SK-N-SH treated with all-trans-retinoic acid at 6 μM for 48 hours (cell line): Measurements from ENCODE around the gene CTNNBL1.
"Not testable (repeated sequence)": the region's sequence is repeated elsewhere in the genome, so short reads cannot be mapped to it uniquely, and the experiment has no call there.

Experiments used
- ATAC-seq: fragments of 200-7000 bp; cut with Tn5 transposase; 3 replicates; pipeline ENCODE4 v1.9.1; 2020; ENCODE audit warnings: mild to moderate bottlenecking, moderate library complexity
- BACH2 ChIP-seq: fragments of 250-450 bp; sonication (Bioruptor Pico); IDR thresholded peaks from 2 replicates; pipeline ENCODE4 v1.9.0; 2021; ENCODE audit warnings: mild to moderate bottlenecking, borderline replicate concordance
- CREB5 ChIP-seq: fragments of 250-450 bp; sonication (Bioruptor Pico); IDR thresholded peaks from 2 replicates; pipeline ENCODE4 v1.5.1; 2020; ENCODE audit warnings: low read depth, mild to moderate bottlenecking, moderate library complexity
- CSDC2 ChIP-seq: fragments of 250-450 bp; sonication (Bioruptor Pico); IDR thresholded peaks from 2 replicates; pipeline ENCODE4 v1.5.0; 2020; ENCODE audit warnings: mild to moderate bottlenecking, moderate library complexity
- CSRNP3 ChIP-seq: fragments of 250-450 bp; sonication (Bioruptor Pico); IDR thresholded peaks from 2 replicates; pipeline ENCODE4 v1.5.1; 2021; ENCODE audit warnings: mild to moderate bottlenecking, moderate library complexity
- ESRRG ChIP-seq: fragments of 250-450 bp; sonication (Bioruptor Pico); IDR thresholded peaks from 2 replicates; pipeline ENCODE4 v1.6.1; 2021; ENCODE audit warnings: mild to moderate bottlenecking
- GLIS3 ChIP-seq: fragments of 250-450 bp; sonication (Bioruptor Pico); IDR thresholded peaks from 2 replicates; pipeline ENCODE4 v1.5.0; 2020; ENCODE audit warnings: mild to moderate bottlenecking, moderate library complexity
- ISL1 ChIP-seq: fragments of 250-450 bp; sonication (Bioruptor Pico); IDR thresholded peaks from 2 replicates; pipeline ENCODE4 v2.1.2; 2022; ENCODE audit warnings: mild to moderate bottlenecking, moderate library complexity
- OSR1 ChIP-seq: fragments of 250-450 bp; sonication (Bioruptor Pico); IDR thresholded peaks from 2 replicates; pipeline ENCODE4 v1.8.0; 2022; ENCODE audit warnings: moderate library complexity, mild to moderate bottlenecking, inconsistent platforms
- PATZ1 ChIP-seq: fragments of 250-450 bp; sonication (Bioruptor Pico); IDR thresholded peaks from 2 replicates; pipeline ENCODE4 v1.8.0; 2020; ENCODE audit warnings: mild to moderate bottlenecking, moderate library complexity, borderline replicate concordance
- POU6F1 ChIP-seq: fragments of 250-450 bp; sonication (Bioruptor Pico); IDR thresholded peaks from 2 replicates; pipeline ENCODE4 v1.8.0; 2021; ENCODE audit warnings: low read depth, mild to moderate bottlenecking, moderate library complexity, borderline replicate concordance
- PPARA ChIP-seq: fragments of 250-450 bp; sonication (Bioruptor Pico); IDR thresholded peaks from 2 replicates; pipeline ENCODE4 v1.5.0; 2020; ENCODE audit warnings: mild to moderate bottlenecking, borderline replicate concordance
- RARB ChIP-seq: fragments of 250-450 bp; sonication (Bioruptor Pico); IDR thresholded peaks from 2 replicates; pipeline ENCODE4 v1.8.0; 2021; ENCODE audit warnings: mild to moderate bottlenecking, moderate library complexity
- SNAI2 ChIP-seq: fragments of 250-450 bp; sonication (Bioruptor Pico); IDR thresholded peaks from 2 replicates; pipeline ENCODE4 v1.5.0; 2020; ENCODE audit warnings: mild to moderate bottlenecking, moderate library complexity
- TCF4 ChIP-seq: fragments of 250-450 bp; sonication (Bioruptor Pico); IDR thresholded peaks from 2 replicates; pipeline ENCODE4 v1.8.0; 2021; ENCODE audit warnings: mild to moderate bottlenecking, moderate library complexity, borderline replicate concordance
- TOX ChIP-seq: fragments of 250-450 bp; sonication (Bioruptor Pico); IDR thresholded peaks from 2 replicates; pipeline ENCODE4 v1.8.0; 2021; ENCODE audit warnings: mild to moderate bottlenecking, moderate library complexity, borderline replicate concordance
- TSHZ2 ChIP-seq: fragments of 250-450 bp; sonication (Bioruptor Pico); IDR thresholded peaks from 2 replicates; pipeline ENCODE4 v1.5.0; 2020; ENCODE audit warnings: mild to moderate bottlenecking, moderate library complexity
- ZFP3 ChIP-seq: fragments of 250-450 bp; sonication (Bioruptor Pico); IDR thresholded peaks from 2 replicates; pipeline ENCODE4 v1.5.0; 2020; ENCODE audit warnings: mild to moderate bottlenecking, moderate library complexity
- ZNF70 ChIP-seq: fragments of 450-650 bp; formaldehyde crosslinking; IDR thresholded peaks from 2 replicates; pipeline ENCODE4 v1.5.0; 2020; ENCODE audit warnings: mild to moderate bottlenecking, moderate library complexity
- ZNF8 ChIP-seq: fragments of 450-650 bp; formaldehyde crosslinking; IDR thresholded peaks from 2 replicates; pipeline ENCODE4 v1.5.0; 2020; ENCODE audit warnings: mild to moderate bottlenecking, moderate library complexity

Gene CTNNBL1

GRCh38 chr20:37721751-37722150 is 27.9 kb downstream of the CTNNBL1 start (continued):
- TF ChIP-seq POU6F1 (CRISPR knock-in tag) (no peak), RARB (CRISPR knock-in tag) (no peak)

- not testable (repeated sequence) for ATAC-seq
Measured at GRCh38 chr20:37722312-37722711, 28.5 kb downstream of the CTNNBL1 start.

- TF ChIP-seq ZFP3 (CRISPR knock-in tag) = no peak
- no peak for TF ChIP-seq CSRNP3 (CRISPR knock-in tag)
- TF ChIP-seq CSDC2 (CRISPR knock-in tag) = no peak
- TF ChIP-seq TCF4 (CRISPR knock-in tag) = no peak
- TF ChIP-seq ISL1 (CRISPR knock-in tag) = no peak
- TF ChIP-seq TOX (CRISPR knock-in tag) = no peak
- no peak for TF ChIP-seq ESRRG (CRISPR knock-in tag)
- no peak for TF ChIP-seq CREB5 (CRISPR knock-in tag)
- TF ChIP-seq PATZ1 = no peak
- no peak for TF ChIP-seq RARB (CRISPR knock-in tag)
- TF ChIP-seq SNAI2 (CRISPR knock-in tag) = no peak
- TF ChIP-seq POU6F1 (CRISPR knock-in tag) = no peak
- TF ChIP-seq PPARA (CRISPR knock-in tag) = no peak
- TF ChIP-seq OSR1 (CRISPR knock-in tag) = no peak
- ATAC-seq = no peak
Measured at GRCh38 chr20:37723668-37724067, 29.8 kb downstream of the CTNNBL1 start.

GRCh38 chr20:37725165-37725564 is 31.3 kb downstream of the CTNNBL1 start:
- TF ChIP-seq CSDC2 (CRISPR knock-in tag) (no peak), ESRRG (CRISPR knock-in tag) (no peak), CSRNP3 (CRISPR knock-in tag) (no peak)
- no peak for ATAC-seq

GRCh38 chr20:37725855-37726254 is 32.0 kb downstream of the CTNNBL1 start:
- ATAC-seq = no peak
- no peak for TF ChIP-seq CREB5 (CRISPR knock-in tag)
- no peak for TF ChIP-seq TSHZ2
- no peak for TF ChIP-seq ZFP3 (CRISPR knock-in tag)
- TF ChIP-seq GLIS3 (CRISPR knock-in tag) = no peak
- TF ChIP-seq BACH2 (CRISPR knock-in tag) = no peak
- no peak for TF ChIP-seq PPARA (CRISPR knock-in tag)
- no peak for TF ChIP-seq ISL1 (CRISPR knock-in tag)
- no peak for TF ChIP-seq CSRNP3 (CRISPR knock-in tag)
- TF ChIP-seq ZNF8 = no peak
- TF ChIP-seq ZNF70 (CRISPR knock-in tag) = no peak
- TF ChIP-seq, all 23 proteins: peak for 0
